Naive thymus-derived CD4-positive, alpha-beta T cell (primary cell): ENCODE measurements around the gene DUSP28. TPM values are rescaled to one million over a fixed set of nuclear protein-coding genes. Genes with fewer than 3 reads are reported as not detected.
"Not testable (repeated sequence)": the region's sequence is repeated elsewhere in the genome, so short reads cannot be mapped to it uniquely, and the experiment has no call there.

Source experiments
- ATAC-seq: fragments of 150-1000 bp; cut with Tn5 transposase; 2 replicates; pipeline ENCODE4 v1.10.0; 2021; ENCODE audit warnings: mild to moderate bottlenecking, moderate library complexity
- CTCF ChIA-PET: fragments of 350-600 bp; sonication (Branson Sonifier 250); formaldehyde crosslinking; loops from one replicate; lab custom pipeline; 2021; ENCODE audit warnings: antibody characterized with exemption; lab: Charles Lee
- POLR2A ChIA-PET: fragments of 350-600 bp; sonication (Branson Sonifier 250); formaldehyde crosslinking; loops from one replicate; lab custom pipeline; 2021; ENCODE audit warnings: antibody characterized with exemption, inconsistent platforms; lab: Charles Lee
- DNase-seq, 9 donors: peaks; one replicate each; pipeline versions ENCODE4 v3.0.0 to v3.0.0-alpha.2; 2020 to 2022; ENCODE audit warnings: mixed read lengths in 1 of 9
- H3K27ac ChIP-seq: one replicate; pipeline ENCODE4 v1.7.0; 2013; ENCODE audit warnings: mild to moderate bottlenecking, low read depth, low read length, moderate library complexity
- H3K27me3 ChIP-seq, 2 donors: one replicate each; pipeline ENCODE4 v1.7.0; 2013; ENCODE audit warnings: low read length in 2 of 2, mild to moderate bottlenecking in 2 of 2, moderate library complexity in 2 of 2; ENCODE audit not compliant: control insufficient read depth in 2 of 2, insufficient read depth in 2 of 2
- H3K36me3 ChIP-seq, 3 experiments: 1 replicate in 2 of 3; 2 replicates in 1 of 3; pipeline ENCODE4 v1.7.0; 2013; ENCODE audit warnings: low read length in 3 of 3, mild to moderate bottlenecking in 3 of 3, moderate library complexity in 1 of 3; ENCODE audit not compliant: insufficient read depth in 3 of 3, control insufficient read depth in 2 of 3
- H3K4me1 ChIP-seq, 2 donors: one replicate each; pipeline ENCODE4 v1.7.0; 2013; ENCODE audit warnings: low read length in 2 of 2, mild to moderate bottlenecking in 2 of 2, moderate library complexity in 1 of 2; ENCODE audit not compliant: control insufficient read depth in 2 of 2, insufficient read depth in 2 of 2
- H3K4me3 ChIP-seq: 2 replicates; pipeline ENCODE4 v1.7.0; 2013; ENCODE audit warnings: mild to moderate bottlenecking, low read length
- H3K9me3 ChIP-seq, 3 experiments: 1 replicate in 2 of 3; 2 replicates in 1 of 3; pipeline ENCODE4 v1.7.0; 2013; ENCODE audit warnings: low read length in 3 of 3; ENCODE audit not compliant: control insufficient read depth in 2 of 3
- H3K27ac Mint-ChIP-seq, 9 donors: one replicate each; pipeline ENCODE4 v1.8.0; 2020 to 2022; ENCODE audit warnings: mixed read lengths in 9 of 9, mild to moderate bottlenecking in 8 of 9, moderate library complexity in 5 of 9, inconsistent platforms in 2 of 9
- H3K27me3 Mint-ChIP-seq, 5 donors: one replicate each; pipeline ENCODE4 v1.8.0; 2021 to 2022; ENCODE audit warnings: mixed read lengths in 5 of 5, mild to moderate bottlenecking in 1 of 5
- H3K36me3 Mint-ChIP-seq, 5 donors: one replicate each; pipeline ENCODE4 v1.8.0; 2020 to 2022; ENCODE audit warnings: mixed read lengths in 5 of 5, mild to moderate bottlenecking in 3 of 5, inconsistent platforms in 1 of 5
- H3K4me1 Mint-ChIP-seq, 7 donors: one replicate each; pipeline ENCODE4 v1.8.0; 2020 to 2022; ENCODE audit warnings: mixed read lengths in 7 of 7, mild to moderate bottlenecking in 3 of 7, inconsistent platforms in 1 of 7
- H3K4me3 Mint-ChIP-seq, 10 donors: one replicate each; pipeline ENCODE4 v1.8.0; 2020 to 2022; ENCODE audit warnings: mild to moderate bottlenecking in 10 of 10, mixed read lengths in 10 of 10, moderate library complexity in 6 of 10, inconsistent platforms in 2 of 10
- H3K9me3 Mint-ChIP-seq, 11 donors: one replicate each; pipeline ENCODE4 v1.8.0; 2020 to 2022; ENCODE audit warnings: mixed read lengths in 11 of 11, mild to moderate bottlenecking in 4 of 11, inconsistent platforms in 1 of 11, moderate library complexity in 1 of 11
- intact Hi-C, 2 donors: fragments of 100-400 bp; cut with micrococcal nuclease; formaldehyde crosslinking; loops; one replicate each; pipeline ENCODE4 v1.15.1; 2023
- polyA plus RNA-seq, 2 donors: library from polyadenylated mRNA; unstranded; fragments of 300-500 nt; fragmentation: Illumina TruSeq; gene quantifications; one replicate each; pipeline ENCODE4 v1.2.3, GENCODE V29; 2021
- total RNA-seq, 6 experiments: library from RNA in 5 of 6; stranded (reverse) in 5 of 6; gene quantifications; 1 replicate in 5 of 6; 2 replicates in 1 of 6; pipeline ENCODE4 v1.2.3 and lab custom pipeline; 2021 to 2026

Gene DUSP28
- total and polyA plus RNA-seq, 7 experiments from 2014 or later = 11.1 to 30.1 (median 17.8) TPM

- Mint-ChIP-seq H3K27ac (peak overlapping the region in 4 of 9 donors; percentile 47 to 87 (median 66)), H3K4me3 (peak overlapping the region in 4 of 10 donors; percentile 2 to 43 (median 24)), H3K9me3 (peaks cover 0 to 15% (median 4%) of the 10 kb centered on the region in 11 donors), H3K4me1 (peaks cover 0 to 11% (median 6%) of the 10 kb centered on the region in 7 donors), H3K36me3 (peaks cover 9 to 64% (median 41%) of the 10 kb centered on the region in 5 donors), H3K27me3 (peaks cover 0 to 4% (median 0%) of the 10 kb centered on the region in 5 donors)
- H3K9me3 ChIP-seq = no peaks in the 10 kb centered on the region
- ChIA-PET POLR2A (no interaction called here), CTCF (interaction anchor here (1.2 kb wide), 1 partner anchor 46 kb away, joined by 3 read pairs; no protein-coding TSS in a partner anchor)
- intact Hi-C loops = no loop called here
- no peaks in the 10 kb centered on the region for H3K4me1 ChIP-seq
- no peak for DNase-seq
- H3K27me3 ChIP-seq = no peaks in the 10 kb centered on the region
- H3K27ac ChIP-seq = no peak overlapping the region
- no peak overlapping the region for H3K4me3 ChIP-seq
- peak; percentile 18 for ATAC-seq
- H3K36me3 ChIP-seq = peaks cover 0 to 31% (median 0%) of the 10 kb centered on the region in 3 experiments
These were observed 39.8 kb upstream of the DUSP28 start for GRCh38 chr2:240520130-240520973.

- DNase-seq (no peak), ATAC-seq (no peak)
- H3K27ac ChIP-seq = no peak overlapping the region
- no peaks in the 10 kb centered on the region for H3K27me3 ChIP-seq
- no peak overlapping the region for H3K4me3 ChIP-seq
- H3K9me3 Mint-ChIP-seq = peaks cover 0 to 19% (median 4%) of the 10 kb centered on the region in 11 donors
- H3K4me3 Mint-ChIP-seq = peak overlapping the region in 3 of 10 donors; percentile 23 to 43 (median 25)
- CTCF ChIA-PET = no interaction called here
- H3K27me3 Mint-ChIP-seq = peaks cover 0 to 4% (median 0%) of the 10 kb centered on the region in 5 donors
- peaks cover 0 to 37% (median 0%) of the 10 kb centered on the region in 3 experiments for H3K36me3 ChIP-seq
- H3K9me3 ChIP-seq = no peaks in the 10 kb centered on the region
- H3K4me1 Mint-ChIP-seq = peaks cover 0 to 11% (median 6%) of the 10 kb centered on the region in 7 donors
- H3K27ac Mint-ChIP-seq = peak overlapping the region in 4 of 9 donors; percentile 47 to 87 (median 66)
- POLR2A ChIA-PET = no interaction called here
- no peaks in the 10 kb centered on the region for H3K4me1 ChIP-seq
- peaks cover 9 to 67% (median 45%) of the 10 kb centered on the region in 5 donors for H3K36me3 Mint-ChIP-seq
- intact Hi-C loops = no loop called here
These were observed 39.2 kb upstream of the DUSP28 start for GRCh38 chr2:240520974-240521350.

GRCh38 chr2:240521885-240522284, 38.3 kb upstream of the DUSP28 start:
- H3K27ac ChIP-seq, H3K4me3 ChIP-seq, H3K27me3 Mint-ChIP-seq, POLR2A ChIA-PET, intact Hi-C loops, ATAC-seq, H3K4me3 Mint-ChIP-seq, H3K27ac Mint-ChIP-seq, H3K9me3 ChIP-seq, H3K4me1 ChIP-seq, H3K27me3 ChIP-seq: not testable (repeated sequence)
- Mint-ChIP-seq H3K4me1 (peaks cover 0 to 11% (median 7%) of the 10 kb centered on the region in 7 donors), H3K36me3 (peaks cover 9 to 68% (median 53%) of the 10 kb centered on the region in 5 donors), H3K9me3 (peaks cover 0 to 24% (median 4%) of the 10 kb centered on the region in 11 donors)
- peaks cover 0 to 37% (median 0%) of the 10 kb centered on the region in 3 experiments for H3K36me3 ChIP-seq
- CTCF ChIA-PET = interaction anchor here (1.1 kb wide), 1 partner anchor 8 kb away, joined by 3 read pairs; no protein-coding TSS in a partner anchor
- DNase-seq = peak in 1 of 9 donors; percentile 7

GRCh38 chr2:240522406-240522805, 37.8 kb upstream of the DUSP28 start:
- ChIA-PET POLR2A (no interaction called here), CTCF (interaction anchor here (1.1 kb wide), 1 partner anchor 8 kb away, joined by 3 read pairs; no protein-coding TSS in a partner anchor)
- H3K36me3 Mint-ChIP-seq = peaks cover 13 to 71% (median 58%) of the 10 kb centered on the region in 5 donors
- H3K36me3 ChIP-seq = peaks cover 0 to 37% (median 0%) of the 10 kb centered on the region in 3 experiments
- intact Hi-C loops = no loop called here
- peaks cover 0 to 4% (median 0%) of the 10 kb centered on the region in 5 donors for H3K27me3 Mint-ChIP-seq
- H3K9me3 ChIP-seq = no peaks in the 10 kb centered on the region
- H3K4me3 ChIP-seq = no peak overlapping the region
- H3K27me3 ChIP-seq = no peaks in the 10 kb centered on the region
- ATAC-seq (no peak), DNase-seq (no peak)
- H3K27ac Mint-ChIP-seq = no peak overlapping the region
- H3K4me1 ChIP-seq = no peaks in the 10 kb centered on the region
- no peak overlapping the region for H3K4me3 Mint-ChIP-seq
- H3K4me1 Mint-ChIP-seq = peaks cover 0 to 13% (median 9%) of the 10 kb centered on the region in 7 donors
- H3K27ac ChIP-seq = no peak overlapping the region
- peaks cover 0 to 30% (median 4%) of the 10 kb centered on the region in 11 donors for H3K9me3 Mint-ChIP-seq

- DNase-seq (no peak), ATAC-seq (no peak)
- Mint-ChIP-seq H3K36me3 (peaks cover 16 to 70% (median 63%) of the 10 kb centered on the region in 5 donors), H3K27ac (no peak overlapping the region), H3K4me1 (peaks cover 0 to 14% (median 9%) of the 10 kb centered on the region in 7 donors), H3K4me3 (no peak overlapping the region), H3K9me3 (peaks cover 0 to 35% (median 4%) of the 10 kb centered on the region in 11 donors), H3K27me3 (peaks cover 0 to 4% (median 0%) of the 10 kb centered on the region in 5 donors)
- ChIA-PET POLR2A (no interaction called here), CTCF (no interaction called here)
- Histone ChIP-seq H3K36me3 (peaks cover 0 to 42% (median 0%) of the 10 kb centered on the region in 3 experiments), H3K4me3 (no peak overlapping the region), H3K4me1 (no peaks in the 10 kb centered on the region), H3K27ac (no peak overlapping the region), H3K27me3 (no peaks in the 10 kb centered on the region), H3K9me3 (no peaks in the 10 kb centered on the region)
- intact Hi-C loops = no loop called here
These were observed 36.5 kb upstream of the DUSP28 start for GRCh38 chr2:240523451-240524281.
